ENCODE results near the gene PSMD8.

The PSMD8 gene

DNA sequence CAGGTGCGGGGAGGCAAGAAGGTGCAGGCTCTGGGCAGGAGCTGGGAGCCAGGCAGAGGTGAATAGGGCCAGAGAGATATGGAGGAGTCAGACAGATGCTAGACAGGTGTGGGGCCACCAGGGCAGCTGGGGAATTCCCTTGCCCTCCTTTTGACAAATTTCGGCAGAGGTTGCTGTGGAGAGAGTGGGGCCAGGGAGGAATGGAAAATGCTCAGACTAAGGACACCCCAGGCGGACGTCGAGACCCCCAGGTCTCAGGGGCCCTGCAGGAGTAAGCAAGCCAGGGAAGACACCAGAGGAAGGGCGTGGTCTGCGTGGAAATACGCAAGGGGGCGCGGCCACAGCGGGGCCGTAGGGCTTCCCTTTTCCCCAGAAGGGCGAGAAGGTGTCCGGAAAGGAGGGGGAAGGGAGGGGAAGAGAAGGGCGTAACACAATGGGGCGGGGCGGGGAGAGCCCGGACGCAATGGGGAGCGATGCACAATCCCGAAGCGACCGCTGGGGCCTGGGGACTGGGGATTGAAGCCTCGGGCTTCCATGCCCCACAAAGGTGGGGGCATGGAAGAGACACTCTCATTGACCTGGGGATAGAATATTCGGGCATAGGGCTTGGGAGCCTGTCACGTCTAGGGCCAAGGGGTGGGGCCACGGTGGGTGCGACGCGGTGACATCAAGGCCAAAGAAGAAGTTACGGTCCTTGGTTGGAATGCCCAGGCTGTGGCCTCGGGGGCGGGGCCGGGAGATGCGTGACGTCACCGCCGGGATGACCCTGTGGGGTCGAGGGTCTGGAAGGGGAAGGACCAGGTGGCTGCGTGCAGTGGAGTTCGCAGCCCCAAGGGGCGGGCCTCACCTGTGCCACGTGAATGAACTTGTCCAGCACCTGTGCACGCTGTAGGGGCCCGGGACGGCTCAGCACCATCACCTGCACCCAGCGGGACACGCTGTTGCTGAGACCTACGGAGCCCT lies 43.5 kb downstream of the PSMD8 start:
- Histone ChIP-seq H3K79me2 (ENCODE audit: insufficient read depth, low read length) (no peaks in the 10 kb centered on the region), H4K20me1 (ENCODE audit: low read depth, low read length) (no peaks in the 10 kb centered on the region), H3K36me3 (ENCODE audit: low read length) (no peaks in the 10 kb centered on the region), H3K4me2 (ENCODE audit: low read depth, low read length, poor library complexity, severe bottlenecking) (peak overlapping the region; percentile 27), H3K9me3 (ENCODE audit: insufficient read depth, low read length) (no peaks in the 10 kb centered on the region), H3K9me2 (replicated peaks; ENCODE audit: insufficient read depth, low read length) (no peaks in the 10 kb centered on the region), H3K9ac (ENCODE audit: low read length) (no peak overlapping the region), H3K27ac (ENCODE audit: low read depth, low read length) (no peak overlapping the region), H2AFZ (ENCODE audit: low read depth, low read length, severe bottlenecking) (no peak overlapping the region), H3K4me3 (ENCODE audit: insufficient read depth, low read length, poor library complexity, severe bottlenecking) (no peak overlapping the region), H3F3A (ENCODE audit: insufficient read depth) (no peaks in the 10 kb centered on the region), H3K27me3 (ENCODE audit: low read length) (no peaks in the 10 kb centered on the region)
- TF ChIP-seq, protein P1, sequence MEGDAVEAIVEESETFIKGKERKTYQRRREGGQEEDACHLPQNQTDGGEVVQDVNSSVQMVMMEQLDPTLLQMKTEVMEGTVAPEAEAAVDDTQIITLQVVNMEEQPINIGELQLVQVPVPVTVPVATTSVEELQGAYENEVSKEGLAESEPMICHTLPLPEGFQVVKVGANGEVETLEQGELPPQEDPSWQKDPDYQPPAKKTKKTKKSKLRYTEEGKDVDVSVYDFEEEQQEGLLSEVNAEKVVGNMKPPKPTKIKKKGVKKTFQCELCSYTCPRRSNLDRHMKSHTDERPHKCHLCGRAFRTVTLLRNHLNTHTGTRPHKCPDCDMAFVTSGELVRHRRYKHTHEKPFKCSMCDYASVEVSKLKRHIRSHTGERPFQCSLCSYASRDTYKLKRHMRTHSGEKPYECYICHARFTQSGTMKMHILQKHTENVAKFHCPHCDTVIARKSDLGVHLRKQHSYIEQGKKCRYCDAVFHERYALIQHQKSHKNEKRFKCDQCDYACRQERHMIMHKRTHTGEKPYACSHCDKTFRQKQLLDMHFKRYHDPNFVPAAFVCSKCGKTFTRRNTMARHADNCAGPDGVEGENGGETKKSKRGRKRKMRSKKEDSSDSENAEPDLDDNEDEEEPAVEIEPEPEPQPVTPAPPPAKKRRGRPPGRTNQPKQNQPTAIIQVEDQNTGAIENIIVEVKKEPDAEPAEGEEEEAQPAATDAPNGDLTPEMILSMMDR (IDR thresholded peaks at IDR 0.05; ENCODE audit: insufficient read depth, low read length, poor library complexity, severe bottlenecking): no peak
- TF ChIP-seq EZH2phosphoT487 (conservative IDR thresholded peaks at IDR 0.05; ENCODE audit: low read length): no peak

DNA sequence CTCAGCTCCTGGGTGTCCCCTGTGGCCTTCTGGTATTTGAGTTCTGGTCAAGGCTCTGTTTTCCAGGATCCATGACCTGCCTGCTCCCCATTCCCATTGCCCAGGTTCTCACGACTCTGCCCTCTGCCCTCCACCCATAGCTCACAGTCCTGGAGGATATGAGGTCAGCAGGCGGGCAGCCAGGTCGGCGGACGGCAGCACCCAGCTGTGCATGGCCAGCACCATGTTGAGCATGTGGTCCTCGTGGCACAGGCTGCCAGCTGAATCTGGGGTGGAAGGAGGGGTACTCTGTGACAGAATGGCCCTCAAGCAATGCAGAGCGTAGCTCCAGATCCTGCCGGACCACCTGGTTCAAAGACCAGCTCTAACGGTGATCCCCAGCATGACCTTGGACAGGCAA lies 46.6 kb downstream of the PSMD8 start:
- Histone ChIP-seq H3K9ac (ENCODE audit: low read length) (no peak overlapping the region), H3K4me3 (ENCODE audit: insufficient read depth, low read length, poor library complexity, severe bottlenecking) (no peak overlapping the region), H3K27me3 (ENCODE audit: low read length) (no peaks in the 10 kb centered on the region), H3K9me2 (replicated peaks; ENCODE audit: insufficient read depth, low read length) (no peaks in the 10 kb centered on the region), H3K9me3 (ENCODE audit: insufficient read depth, low read length) (no peaks in the 10 kb centered on the region), H4K20me1 (ENCODE audit: low read depth, low read length) (no peaks in the 10 kb centered on the region), H3F3A (ENCODE audit: insufficient read depth) (no peaks in the 10 kb centered on the region), H3K36me3 (ENCODE audit: low read length) (no peaks in the 10 kb centered on the region), H3K27ac (ENCODE audit: low read depth, low read length) (no peak overlapping the region), H3K4me2 (ENCODE audit: low read depth, low read length, poor library complexity, severe bottlenecking) (no peak overlapping the region), H3K79me2 (ENCODE audit: insufficient read depth, low read length) (no peaks in the 10 kb centered on the region), H2AFZ (ENCODE audit: low read depth, low read length, severe bottlenecking) (no peak overlapping the region)
- no peak for TF ChIP-seq EZH2phosphoT487 (conservative IDR thresholded peaks at IDR 0.05; ENCODE audit: low read length)
- TF ChIP-seq, protein P1 (IDR thresholded peaks at IDR 0.05; ENCODE audit: insufficient read depth, low read length, poor library complexity, severe bottlenecking): no peak

DNA sequence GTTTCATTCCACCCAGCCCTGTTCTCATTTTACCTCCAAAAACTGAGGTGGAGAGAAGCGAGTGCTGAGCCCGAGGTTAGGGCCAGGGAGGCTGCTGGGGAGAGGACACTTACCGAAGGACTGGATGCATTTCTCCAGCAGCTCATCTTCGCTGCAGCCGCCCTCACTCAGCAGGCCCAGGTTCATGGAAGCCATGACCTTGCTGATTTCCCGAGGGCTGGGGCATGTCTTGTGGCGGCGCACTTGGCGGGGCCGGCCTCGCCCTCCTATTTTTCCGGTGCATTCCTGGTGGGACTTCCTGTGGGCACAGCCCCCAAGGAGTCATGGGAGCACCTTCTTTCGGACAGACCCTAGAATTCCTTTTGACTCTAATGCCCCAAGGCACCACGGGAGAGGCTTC lies 47.5 kb downstream of the PSMD8 start:
- H3K27ac ChIP-seq (ENCODE audit: low read depth, low read length): no peak overlapping the region
- H3K27me3 ChIP-seq (ENCODE audit: low read length): no peaks in the 10 kb centered on the region
- H3K4me3 ChIP-seq (ENCODE audit: insufficient read depth, low read length, poor library complexity, severe bottlenecking): no peak overlapping the region
- TF ChIP-seq, protein P1 (IDR thresholded peaks at IDR 0.05; ENCODE audit: insufficient read depth, low read length, poor library complexity, severe bottlenecking): no peak
- TF ChIP-seq EZH2phosphoT487 (conservative IDR thresholded peaks at IDR 0.05; ENCODE audit: low read length): no peak
- no peak overlapping the region for H2AFZ ChIP-seq (ENCODE audit: low read depth, low read length, severe bottlenecking)
- no peaks in the 10 kb centered on the region for H4K20me1 ChIP-seq (ENCODE audit: low read depth, low read length)
- H3K4me2 ChIP-seq (ENCODE audit: low read depth, low read length, poor library complexity, severe bottlenecking): no peak overlapping the region
- H3F3A ChIP-seq (ENCODE audit: insufficient read depth): no peaks in the 10 kb centered on the region
- H3K9ac ChIP-seq (ENCODE audit: low read length): no peak overlapping the region
- H3K9me3 ChIP-seq (ENCODE audit: insufficient read depth, low read length): no peaks in the 10 kb centered on the region
- H3K36me3 ChIP-seq (ENCODE audit: low read length): no peaks in the 10 kb centered on the region
- H3K9me2 ChIP-seq (replicated peaks; ENCODE audit: insufficient read depth, low read length): no peaks in the 10 kb centered on the region
- H3K79me2 ChIP-seq (ENCODE audit: insufficient read depth, low read length): no peaks in the 10 kb centered on the region

Measured in SU-DHL-6 (cell line).